ENCODE measurements around the gene VPREB1. TPM values are rescaled to one million over a fixed set of nuclear protein-coding genes. Genes with fewer than 3 reads are reported as not detected.
A peak's percentile ranks its signal among the peaks of the same experiment; 100 is the strongest.
"Not testable (repeated sequence)": the region's sequence is repeated elsewhere in the genome, so short reads cannot be mapped to it uniquely, and the experiment has no call there.

VPREB1 gene
- total RNA-seq, 2 experiments from 2014 or later, result not detected

DNA sequence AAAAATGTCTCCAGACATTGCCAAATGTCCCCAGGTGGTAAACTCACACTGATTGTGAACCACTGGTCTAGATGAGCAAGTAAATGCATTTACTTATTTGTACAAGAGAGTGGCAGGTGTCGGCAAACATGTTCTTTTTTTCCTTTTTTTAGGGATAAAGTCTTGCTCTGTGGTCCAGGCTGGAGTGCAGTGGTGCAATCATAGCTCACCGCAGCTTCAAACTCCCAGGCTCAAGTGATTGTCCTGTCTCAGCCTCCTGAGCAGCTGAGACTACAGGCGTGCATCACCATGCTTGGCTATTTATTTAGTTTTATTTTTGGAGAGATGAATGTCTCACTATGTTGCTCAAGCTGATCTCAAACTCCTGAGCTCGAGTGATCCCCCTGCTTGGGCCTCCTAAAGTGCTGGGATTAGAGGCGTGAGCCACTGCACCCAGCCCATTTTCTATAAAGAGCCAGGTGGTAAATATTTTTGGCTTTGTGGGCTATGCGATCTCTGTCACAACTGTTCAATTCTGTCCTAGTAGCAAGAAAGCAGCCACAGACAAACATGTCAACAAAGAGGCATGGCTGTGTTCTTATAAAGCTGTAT lies 1.4 kb downstream of the VPREB1 start:
- H3K4me3 Mint-ChIP-seq, result no peak overlapping the region
- no peaks in the 10 kb centered on the region for H3K9me3 Mint-ChIP-seq
- H3K4me1 Mint-ChIP-seq, result peaks cover 19% of the 10 kb centered on the region
- ATAC-seq (ENCODE audit: low read depth) (no peak), DNase-seq (no peak)
- no peak overlapping the region for H3K27ac Mint-ChIP-seq
- H3K36me3 Mint-ChIP-seq, result no peaks in the 10 kb centered on the region
- peaks cover 3% of the 10 kb centered on the region for H3K27me3 Mint-ChIP-seq
- POLR2A ChIA-PET, result no interaction called here

DNA sequence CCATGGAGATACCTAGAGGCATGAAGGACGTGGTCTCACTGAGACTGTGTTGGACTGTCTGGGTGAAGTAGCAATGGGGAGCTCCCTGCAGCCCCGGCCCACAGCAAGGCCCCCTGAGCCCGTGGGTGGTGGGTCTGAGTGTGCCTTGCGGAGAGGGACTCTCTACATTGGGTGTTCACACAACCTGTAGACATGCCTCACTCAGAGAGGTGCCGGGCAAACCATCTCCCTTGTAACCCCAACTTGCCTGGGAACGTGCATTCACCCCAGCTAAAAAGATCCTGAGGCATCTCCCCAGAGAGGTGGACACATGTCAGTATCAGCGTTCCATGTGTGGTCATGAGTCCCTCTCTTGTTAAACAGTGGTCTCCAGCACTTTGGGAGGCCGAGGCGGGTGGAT lies 2.1 kb downstream of the VPREB1 start:
- H3K4me1 Mint-ChIP-seq, result peaks cover 19% of the 10 kb centered on the region
- no peak for DNase-seq
- POLR2A ChIA-PET, result no interaction called here
- no peak overlapping the region for H3K4me3 Mint-ChIP-seq
- no peaks in the 10 kb centered on the region for H3K9me3 Mint-ChIP-seq
- no peaks in the 10 kb centered on the region for H3K36me3 Mint-ChIP-seq
- H3K27me3 Mint-ChIP-seq, result peaks cover 3% of the 10 kb centered on the region
- ATAC-seq (ENCODE audit: low read depth), result no peak
- H3K27ac Mint-ChIP-seq, result no peak overlapping the region

DNA sequence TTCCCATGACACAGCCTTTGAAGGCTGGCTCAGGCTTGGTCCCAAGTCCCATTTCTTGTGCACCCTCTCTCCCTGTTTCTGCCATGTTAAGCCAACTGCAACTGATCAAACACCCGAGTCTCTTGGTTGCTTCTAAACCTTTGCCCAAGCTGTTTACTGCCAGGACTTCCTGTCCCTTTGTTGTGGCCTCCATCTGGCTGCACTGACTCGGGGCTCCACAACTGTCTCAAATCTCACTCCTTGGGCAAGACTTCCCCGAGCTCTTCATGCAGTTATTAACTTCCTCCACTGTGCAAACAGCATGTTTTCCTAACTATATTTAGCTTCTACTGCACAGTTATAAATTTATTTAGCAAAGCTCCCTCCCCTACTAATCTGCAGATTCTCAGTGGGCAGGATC lies 4.3 kb downstream of the VPREB1 start:
- Mint-ChIP-seq H3K27me3 (peaks cover 2% of the 10 kb centered on the region), H3K4me3 (peak overlapping the region; percentile 17), H3K9me3 (no peaks in the 10 kb centered on the region), H3K4me1 (peaks cover 19% of the 10 kb centered on the region), H3K36me3 (no peaks in the 10 kb centered on the region), H3K27ac (peak overlapping the region; percentile 1)
- DNase-seq (no peak), ATAC-seq (ENCODE audit: low read depth) (peak; percentile 95)
- POLR2A ChIA-PET, result interaction anchor here (1.1 kb wide), 1 partner anchor 41 kb away, joined by 3 read pairs; no protein-coding TSS in a partner anchor

DNA sequence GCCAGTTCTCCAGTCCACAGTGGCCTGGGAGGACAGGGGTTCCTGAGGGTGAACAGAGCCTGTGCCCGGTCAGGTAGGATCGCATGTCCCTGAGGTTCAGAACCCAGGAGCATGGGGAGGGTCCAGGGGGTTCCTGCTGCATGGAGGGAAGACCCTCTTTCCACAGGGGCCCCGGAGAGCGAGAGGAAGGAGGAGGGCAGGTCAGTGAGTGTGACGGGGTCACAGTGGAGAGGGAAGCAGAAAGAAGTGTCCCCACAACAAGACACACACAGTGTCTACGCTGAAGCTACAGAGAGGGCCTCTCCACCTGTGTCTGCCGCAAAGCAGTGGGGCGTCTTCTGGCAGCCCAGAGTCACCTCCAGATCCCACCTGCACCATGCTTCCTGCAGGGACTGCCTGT lies 6.1 kb downstream of the VPREB1 start:
- H3K27ac Mint-ChIP-seq; ATAC-seq (ENCODE audit: low read depth); DNase-seq; H3K4me3 Mint-ChIP-seq; H3K36me3 Mint-ChIP-seq; H3K27me3 Mint-ChIP-seq; POLR2A ChIA-PET; H3K9me3 Mint-ChIP-seq: not testable (repeated sequence)
- peaks cover 12% of the 10 kb centered on the region for H3K4me1 Mint-ChIP-seq

DNA sequence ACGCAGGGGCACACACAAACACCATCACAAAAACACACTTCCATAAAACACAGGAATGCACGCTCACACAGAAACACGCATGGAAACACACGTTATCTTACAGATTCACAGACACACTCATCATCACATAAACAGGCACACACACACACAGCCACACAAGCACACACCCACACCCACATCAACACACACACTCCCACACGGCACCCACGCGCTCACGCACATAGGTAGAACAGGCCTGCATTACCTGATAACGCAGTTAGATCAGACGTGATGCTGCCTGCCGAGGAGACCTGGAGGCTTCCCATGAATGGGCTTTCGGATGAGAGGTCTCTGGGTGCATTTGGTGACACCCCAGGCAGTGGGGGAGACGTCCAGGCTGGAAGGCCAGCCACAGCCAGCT lies 11.5 kb downstream of the VPREB1 start:
- H3K4me3 Mint-ChIP-seq; H3K9me3 Mint-ChIP-seq; ATAC-seq (ENCODE audit: low read depth); DNase-seq; H3K27me3 Mint-ChIP-seq; H3K36me3 Mint-ChIP-seq; POLR2A ChIA-PET; H3K4me1 Mint-ChIP-seq; H3K27ac Mint-ChIP-seq: not testable (repeated sequence)

DNA sequence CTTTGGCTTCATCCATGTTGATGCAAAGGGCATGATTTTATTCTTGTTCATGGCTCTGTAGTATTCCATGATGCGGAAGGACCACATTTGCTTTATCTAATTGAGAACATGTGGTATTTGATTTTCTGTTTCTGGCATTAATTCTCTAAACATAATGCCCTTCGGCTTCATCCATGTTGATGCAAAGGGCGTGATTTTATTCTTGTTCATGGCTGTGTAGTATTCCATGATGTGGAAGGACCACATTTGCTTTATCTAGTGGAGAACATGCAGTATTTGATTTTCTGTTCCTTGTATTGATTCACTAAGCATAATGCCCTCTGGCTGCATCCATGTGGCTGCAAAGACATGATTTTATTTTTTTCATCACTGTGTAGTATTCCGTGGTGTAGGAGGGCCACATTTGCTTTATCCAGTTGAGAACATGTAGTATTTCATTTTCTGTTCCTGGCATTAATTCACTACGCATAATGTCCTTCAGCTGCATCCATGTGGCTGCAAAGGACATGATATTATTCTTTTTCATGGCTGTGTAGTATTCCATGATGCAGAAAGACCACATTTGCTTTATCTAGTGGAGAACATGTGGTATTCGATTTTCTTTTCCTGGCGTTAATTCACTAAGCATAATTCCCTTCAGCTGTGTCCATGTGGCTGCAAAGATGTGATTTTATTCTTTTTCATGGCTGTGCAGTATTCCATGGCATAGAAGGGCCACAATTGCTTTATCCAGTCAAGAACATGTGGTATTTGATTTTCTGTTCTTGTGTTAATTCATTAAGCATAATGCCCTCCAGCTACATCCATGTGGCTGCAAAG lies 14.2 kb downstream of the VPREB1 start:
- H3K4me3 Mint-ChIP-seq; DNase-seq; POLR2A ChIA-PET; H3K9me3 Mint-ChIP-seq; H3K27me3 Mint-ChIP-seq; H3K4me1 Mint-ChIP-seq; ATAC-seq (ENCODE audit: low read depth); H3K36me3 Mint-ChIP-seq; H3K27ac Mint-ChIP-seq: not testable (repeated sequence)

DNA sequence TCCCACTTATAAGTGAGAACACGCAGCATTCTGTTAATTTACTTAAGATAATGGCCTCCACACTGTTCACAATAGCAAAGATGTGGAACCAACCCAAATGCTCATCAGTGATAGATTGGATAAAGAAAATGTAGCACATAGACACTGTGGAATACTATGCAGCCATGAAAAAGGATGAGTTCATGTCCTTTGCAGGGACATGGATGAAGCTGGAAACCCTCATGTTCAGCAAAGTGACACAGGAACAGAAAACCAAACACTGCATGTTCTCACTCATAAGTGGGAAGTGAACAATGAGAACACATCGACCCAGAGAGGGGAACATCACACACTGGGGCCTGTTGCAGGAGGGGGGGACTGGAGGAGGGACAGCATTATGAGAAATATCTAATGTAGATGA lies 15.6 kb downstream of the VPREB1 start:
- POLR2A ChIA-PET; H3K9me3 Mint-ChIP-seq; ATAC-seq (ENCODE audit: low read depth): not testable (repeated sequence)

DNA sequence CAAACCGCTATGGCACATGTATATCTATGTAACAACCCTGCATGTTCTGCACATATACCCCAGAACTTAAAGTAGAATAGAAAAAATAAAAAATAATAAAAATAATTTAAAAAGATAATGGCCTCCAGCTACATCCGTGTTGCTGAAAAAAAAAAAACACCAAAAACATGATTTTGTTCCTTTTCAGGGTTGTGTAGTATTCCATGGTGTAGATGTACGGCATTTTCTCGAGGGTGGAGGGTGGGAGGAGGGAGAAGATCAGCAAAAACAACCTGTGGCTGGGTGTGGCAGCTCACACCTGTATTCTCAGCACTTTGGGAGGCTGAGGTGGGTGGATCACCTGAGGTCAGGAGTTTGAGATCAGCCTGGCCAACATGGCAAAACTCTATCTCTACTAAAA lies 16.0 kb downstream of the VPREB1 start:
- H3K9me3 Mint-ChIP-seq; DNase-seq; H3K4me1 Mint-ChIP-seq; H3K4me3 Mint-ChIP-seq; H3K27ac Mint-ChIP-seq; POLR2A ChIA-PET; ATAC-seq (ENCODE audit: low read depth); H3K27me3 Mint-ChIP-seq; H3K36me3 Mint-ChIP-seq: not testable (repeated sequence)

More for the DNA sequence above, 15.6 kb downstream of the VPREB1 start:
- not testable (repeated sequence) for H3K4me3 Mint-ChIP-seq, H3K27me3 Mint-ChIP-seq, DNase-seq, H3K4me1 Mint-ChIP-seq, H3K36me3 Mint-ChIP-seq, H3K27ac Mint-ChIP-seq

DNA sequence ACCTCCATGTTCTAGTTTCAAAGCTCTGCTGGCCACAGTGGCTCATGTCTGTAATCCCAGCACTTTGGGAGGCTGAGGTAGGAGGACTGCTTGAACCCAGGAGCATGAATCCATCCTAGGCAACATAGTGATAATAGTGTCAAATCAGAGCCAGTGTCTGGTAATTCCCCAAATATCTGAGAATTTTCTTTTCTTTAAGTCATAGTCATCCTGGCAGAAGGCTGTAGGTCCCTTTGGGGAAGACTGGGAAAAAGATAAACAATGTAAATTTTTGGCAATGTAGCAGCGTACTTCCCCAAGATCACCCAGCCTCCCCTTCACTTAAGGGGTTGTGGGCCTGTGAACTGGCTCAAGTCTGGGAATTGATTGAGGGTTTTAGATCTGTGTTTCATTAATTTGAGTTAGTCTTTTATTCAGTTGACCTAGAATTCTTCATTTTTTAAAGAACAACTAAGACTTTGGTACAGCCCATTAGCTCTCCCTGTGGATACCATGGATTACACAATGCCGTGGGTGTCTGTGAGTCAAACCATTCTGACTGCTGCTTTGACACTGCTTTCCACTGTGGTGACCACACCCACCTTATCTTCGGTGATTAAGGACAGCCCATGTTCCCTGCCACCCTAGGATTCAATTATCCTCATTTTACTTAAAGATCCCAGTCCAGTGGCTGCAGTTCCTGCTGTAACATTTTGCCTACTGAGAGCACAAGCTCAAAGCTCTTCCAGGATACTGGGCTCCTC lies 17.9 kb downstream of the VPREB1 start:
- H3K9me3 Mint-ChIP-seq; H3K4me3 Mint-ChIP-seq; H3K4me1 Mint-ChIP-seq; H3K27ac Mint-ChIP-seq; DNase-seq; POLR2A ChIA-PET; H3K27me3 Mint-ChIP-seq; ATAC-seq (ENCODE audit: low read depth); H3K36me3 Mint-ChIP-seq: not testable (repeated sequence)

DNA sequence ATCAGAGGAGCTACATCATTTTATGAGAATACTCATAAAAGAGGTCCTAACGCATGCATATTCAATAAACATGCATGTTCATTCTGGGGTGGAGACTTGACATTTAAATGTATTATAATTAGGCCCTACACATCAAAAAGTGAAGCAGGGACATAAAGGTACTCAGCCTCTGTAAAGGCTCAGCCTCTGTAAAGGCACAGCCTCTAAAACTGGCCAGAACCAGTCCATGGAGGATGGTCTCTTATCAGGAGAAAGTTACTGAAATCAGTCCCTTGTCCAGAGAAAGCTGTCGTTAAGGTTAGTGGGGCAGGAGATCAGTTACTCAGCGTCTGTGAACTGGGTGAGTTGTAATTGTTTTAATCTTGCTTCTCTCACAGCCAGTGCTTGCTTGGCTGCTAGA lies 19.2 kb downstream of the VPREB1 start:
- H3K27ac Mint-ChIP-seq; DNase-seq; H3K9me3 Mint-ChIP-seq; H3K4me1 Mint-ChIP-seq; H3K36me3 Mint-ChIP-seq; POLR2A ChIA-PET; H3K27me3 Mint-ChIP-seq; ATAC-seq (ENCODE audit: low read depth); H3K4me3 Mint-ChIP-seq: not testable (repeated sequence)

DNA sequence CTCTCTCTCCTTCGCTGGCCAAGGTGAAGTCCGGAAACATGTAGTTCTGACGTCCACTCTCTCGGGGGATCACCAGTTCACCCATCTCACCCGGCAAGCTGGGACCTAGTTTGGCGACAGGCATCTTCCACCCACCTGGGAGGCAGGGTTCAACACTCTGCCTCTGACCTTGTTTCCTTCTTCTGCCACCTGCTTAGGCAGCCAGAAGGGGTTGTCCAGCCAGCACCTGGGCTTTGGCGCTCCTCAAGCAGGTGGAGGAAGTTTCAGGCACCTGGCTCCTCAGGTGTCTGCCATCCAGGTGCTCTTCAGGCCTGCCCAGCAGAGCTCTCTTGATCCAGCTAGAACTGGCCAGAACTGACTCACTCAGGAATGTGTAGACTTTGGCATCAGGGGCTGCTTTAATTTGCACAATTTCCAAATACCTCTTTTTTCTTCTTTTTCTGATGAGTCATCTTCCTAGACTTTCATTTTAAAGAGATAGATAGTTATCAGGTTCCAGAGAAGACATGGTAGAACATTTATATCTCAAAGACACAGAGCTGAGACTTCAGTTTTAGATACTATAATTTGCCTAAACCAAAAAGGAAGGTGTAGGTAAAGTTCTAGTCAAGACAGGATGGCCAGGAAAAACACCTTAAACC lies 25.6 kb downstream of the VPREB1 start:
- H3K36me3 Mint-ChIP-seq; H3K4me1 Mint-ChIP-seq; ATAC-seq (ENCODE audit: low read depth); H3K27me3 Mint-ChIP-seq; H3K9me3 Mint-ChIP-seq; DNase-seq; H3K27ac Mint-ChIP-seq; H3K4me3 Mint-ChIP-seq; POLR2A ChIA-PET: not testable (repeated sequence)

DNA sequence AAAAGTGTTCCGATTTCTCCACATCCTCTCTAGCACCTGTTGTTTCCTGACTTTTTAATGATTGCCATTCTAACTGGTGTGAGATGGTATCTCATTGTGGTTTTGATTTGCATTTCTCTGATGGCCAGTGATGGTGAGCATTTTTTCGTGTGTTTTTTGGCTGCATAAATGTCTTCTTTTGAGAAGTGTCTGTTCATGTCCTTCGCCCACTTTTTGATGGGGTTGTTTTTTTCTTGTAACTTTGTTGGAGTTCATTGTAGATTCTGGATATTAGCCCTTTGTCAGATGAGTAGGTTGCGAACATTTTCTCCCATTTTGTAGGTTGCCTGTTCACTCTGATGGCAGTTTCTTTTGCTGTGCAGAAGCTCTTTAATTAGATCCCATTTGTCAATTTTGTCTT lies 32.8 kb downstream of the VPREB1 start:
- H3K27ac Mint-ChIP-seq; H3K27me3 Mint-ChIP-seq; POLR2A ChIA-PET; H3K9me3 Mint-ChIP-seq; H3K4me1 Mint-ChIP-seq; ATAC-seq (ENCODE audit: low read depth); H3K36me3 Mint-ChIP-seq; DNase-seq; H3K4me3 Mint-ChIP-seq: not testable (repeated sequence)

DNA sequence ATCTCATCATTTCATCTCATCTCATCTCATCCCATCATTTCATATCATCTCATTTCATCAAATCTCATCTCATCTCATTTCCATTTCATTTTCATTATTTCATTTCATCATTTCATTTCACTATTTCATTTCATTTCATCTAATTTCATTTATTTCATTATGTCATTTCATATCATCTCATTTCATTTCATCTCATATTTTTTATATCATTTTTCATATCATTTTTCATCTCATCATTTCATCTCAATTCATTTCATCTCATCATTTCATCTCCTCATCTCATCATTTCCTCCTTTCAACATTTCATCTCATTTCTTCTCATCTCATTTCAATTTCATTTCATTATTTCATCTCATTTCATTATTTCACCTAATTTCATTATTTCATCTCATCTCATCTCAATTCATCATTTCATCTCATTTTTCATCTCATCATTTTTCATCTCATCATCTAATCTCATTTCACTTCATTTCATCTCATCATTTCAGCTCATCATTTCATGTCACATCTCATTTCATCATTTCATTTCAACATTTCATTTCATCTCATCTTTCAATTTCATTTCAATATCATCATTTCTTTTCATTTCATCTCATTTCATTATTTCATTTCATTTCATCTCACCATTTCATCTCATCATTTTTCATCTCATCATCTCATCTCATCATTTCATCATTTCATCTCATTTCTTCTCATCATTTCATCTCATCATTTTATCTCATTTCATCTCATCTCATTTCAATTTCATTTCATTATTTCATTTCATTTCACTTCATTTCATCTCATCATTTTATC lies 40.6 kb downstream of the VPREB1 start:
- H3K36me3 Mint-ChIP-seq; DNase-seq; ATAC-seq (ENCODE audit: low read depth); H3K9me3 Mint-ChIP-seq; H3K27me3 Mint-ChIP-seq; H3K4me1 Mint-ChIP-seq; H3K4me3 Mint-ChIP-seq; H3K27ac Mint-ChIP-seq; POLR2A ChIA-PET: not testable (repeated sequence)

All from activated naive CD8-positive, alpha-beta T cell treated with anti-CD3 and anti-CD28 coated beads, Interleukin-2, amount 10 ng/mL, durations not matched to agents 7 days and 5 days (primary cell).